Nephron (organoid): ENCODE data around the gene IRAK2.
"Not testable (repeated sequence)": the region's sequence is repeated elsewhere in the genome, so short reads cannot be mapped to it uniquely, and the experiment has no call there.

Experiments
- H3K27ac Mint-ChIP-seq, 3 experiments: 2 replicates each; pipeline ENCODE4 v1.8.0; 2020; ENCODE audit warnings: mixed read lengths in 3 of 3, mild to moderate bottlenecking in 2 of 3, moderate library complexity in 1 of 3
- H3K27me3 Mint-ChIP-seq: 2 replicates; pipeline ENCODE4 v1.8.0; 2021; ENCODE audit warnings: low read depth, mild to moderate bottlenecking, moderate library complexity, mixed read lengths
- H3K36me3 Mint-ChIP-seq: 2 replicates; pipeline ENCODE4 v1.8.0; 2020; ENCODE audit warnings: low read depth, mixed read lengths
- H3K4me1 Mint-ChIP-seq: 2 replicates; pipeline ENCODE4 v1.8.0; 2020; ENCODE audit warnings: mixed read lengths
- H3K4me3 Mint-ChIP-seq, 3 experiments: 2 replicates each; pipeline ENCODE4 v1.8.0; 2020; ENCODE audit warnings: mild to moderate bottlenecking in 3 of 3, mixed read lengths in 3 of 3, moderate library complexity in 2 of 3
- H3K9me3 Mint-ChIP-seq: 2 replicates; pipeline ENCODE4 v1.8.0; 2020; ENCODE audit warnings: mixed read lengths
- TF ChIP-seq, protein P1 (sequence below), 3 experiments: fragments of 200-600 bp; sonication (generic); IDR thresholded peaks; one replicate each; pipeline ENCODE4 v1.5.0; 2021; ENCODE audit warnings: antibody characterized with exemption in 3 of 3; ENCODE audit not compliant: unreplicated experiment in 3 of 3

Gene IRAK2

DNA sequence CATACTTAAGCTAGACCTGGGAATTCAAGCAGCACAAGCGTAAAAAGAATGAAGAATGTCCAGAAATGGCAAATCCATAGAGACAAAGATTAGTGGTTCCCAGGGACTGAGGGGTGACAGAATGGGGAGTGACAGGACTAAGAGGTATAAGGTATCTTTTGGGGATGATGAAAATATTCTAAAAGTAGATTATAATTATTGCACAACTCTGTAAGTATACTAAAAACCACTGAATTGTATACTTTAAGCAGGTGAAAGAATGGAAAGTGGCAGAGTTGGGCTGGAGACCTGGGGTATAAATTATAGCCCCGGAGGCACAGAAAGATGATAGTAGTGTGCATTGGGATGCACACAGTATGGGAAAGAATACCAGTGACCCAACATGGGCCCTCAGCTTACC lies 43.7 kb upstream of the IRAK2 start:
- Mint-ChIP-seq H3K9me3 (no peaks in the 10 kb centered on the region), H3K4me3 (no peak overlapping the region), H3K27ac (no peak overlapping the region), H3K27me3 (no peaks in the 10 kb centered on the region), H3K36me3 (peaks cover 40% of the 10 kb centered on the region), H3K4me1 (peaks cover 6% of the 10 kb centered on the region)
- TF ChIP-seq, protein P1, sequence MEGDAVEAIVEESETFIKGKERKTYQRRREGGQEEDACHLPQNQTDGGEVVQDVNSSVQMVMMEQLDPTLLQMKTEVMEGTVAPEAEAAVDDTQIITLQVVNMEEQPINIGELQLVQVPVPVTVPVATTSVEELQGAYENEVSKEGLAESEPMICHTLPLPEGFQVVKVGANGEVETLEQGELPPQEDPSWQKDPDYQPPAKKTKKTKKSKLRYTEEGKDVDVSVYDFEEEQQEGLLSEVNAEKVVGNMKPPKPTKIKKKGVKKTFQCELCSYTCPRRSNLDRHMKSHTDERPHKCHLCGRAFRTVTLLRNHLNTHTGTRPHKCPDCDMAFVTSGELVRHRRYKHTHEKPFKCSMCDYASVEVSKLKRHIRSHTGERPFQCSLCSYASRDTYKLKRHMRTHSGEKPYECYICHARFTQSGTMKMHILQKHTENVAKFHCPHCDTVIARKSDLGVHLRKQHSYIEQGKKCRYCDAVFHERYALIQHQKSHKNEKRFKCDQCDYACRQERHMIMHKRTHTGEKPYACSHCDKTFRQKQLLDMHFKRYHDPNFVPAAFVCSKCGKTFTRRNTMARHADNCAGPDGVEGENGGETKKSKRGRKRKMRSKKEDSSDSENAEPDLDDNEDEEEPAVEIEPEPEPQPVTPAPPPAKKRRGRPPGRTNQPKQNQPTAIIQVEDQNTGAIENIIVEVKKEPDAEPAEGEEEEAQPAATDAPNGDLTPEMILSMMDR (IDR thresholded peaks at IDR 0.05; ENCODE audit: unreplicated experiment in 3 of 3) = no peak

DNA sequence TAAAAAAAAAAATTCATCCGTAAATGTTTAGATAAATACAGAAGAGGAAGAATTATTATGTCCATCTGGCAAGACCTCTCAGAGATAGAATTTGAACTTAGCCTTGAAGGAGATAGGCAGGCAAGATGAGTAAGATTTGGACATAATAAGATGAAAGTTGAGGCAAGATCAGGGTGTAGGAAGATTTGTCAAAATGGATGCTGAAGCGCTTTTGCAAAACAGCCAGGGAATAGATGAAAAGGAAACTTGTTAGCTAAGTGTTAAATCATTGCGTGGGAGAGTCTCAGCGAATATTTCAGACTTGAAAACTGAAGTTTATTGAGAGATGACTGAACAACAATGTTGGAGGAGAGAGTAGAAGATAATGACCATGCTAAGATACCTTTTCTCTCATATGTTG lies 42.0 kb upstream of the IRAK2 start:
- no peaks in the 10 kb centered on the region for H3K27me3 Mint-ChIP-seq
- TF ChIP-seq, protein P1 (IDR thresholded peaks at IDR 0.05; ENCODE audit: unreplicated experiment in 3 of 3) = no peak
- no peaks in the 10 kb centered on the region for H3K4me1 Mint-ChIP-seq
- H3K9me3 Mint-ChIP-seq = no peaks in the 10 kb centered on the region
- peaks cover 55% of the 10 kb centered on the region for H3K36me3 Mint-ChIP-seq
- no peak overlapping the region for H3K4me3 Mint-ChIP-seq
- no peak overlapping the region for H3K27ac Mint-ChIP-seq

DNA sequence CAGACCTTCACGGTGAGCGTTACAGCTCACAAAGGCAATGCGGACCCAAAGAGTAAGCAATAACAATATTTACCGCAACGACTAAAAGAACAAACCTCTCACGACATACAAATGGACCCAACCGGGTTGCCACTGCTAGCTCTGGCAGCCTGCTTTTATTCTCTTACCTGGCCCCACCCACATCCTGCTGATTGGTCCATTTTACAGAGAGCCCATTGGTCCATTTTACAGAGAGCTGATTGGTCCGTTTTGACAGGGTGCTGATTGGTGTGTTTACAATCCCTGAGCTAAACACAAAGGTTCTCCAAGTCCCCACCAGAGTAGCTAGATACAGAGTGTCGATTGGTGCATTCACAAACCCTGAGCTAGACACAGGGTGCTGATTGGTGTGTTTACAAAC lies 28.8 kb upstream of the IRAK2 start:
- not testable (repeated sequence) for H3K4me1 Mint-ChIP-seq, H3K4me3 Mint-ChIP-seq, H3K27me3 Mint-ChIP-seq, H3K36me3 Mint-ChIP-seq, H3K27ac Mint-ChIP-seq, H3K9me3 Mint-ChIP-seq

DNA sequence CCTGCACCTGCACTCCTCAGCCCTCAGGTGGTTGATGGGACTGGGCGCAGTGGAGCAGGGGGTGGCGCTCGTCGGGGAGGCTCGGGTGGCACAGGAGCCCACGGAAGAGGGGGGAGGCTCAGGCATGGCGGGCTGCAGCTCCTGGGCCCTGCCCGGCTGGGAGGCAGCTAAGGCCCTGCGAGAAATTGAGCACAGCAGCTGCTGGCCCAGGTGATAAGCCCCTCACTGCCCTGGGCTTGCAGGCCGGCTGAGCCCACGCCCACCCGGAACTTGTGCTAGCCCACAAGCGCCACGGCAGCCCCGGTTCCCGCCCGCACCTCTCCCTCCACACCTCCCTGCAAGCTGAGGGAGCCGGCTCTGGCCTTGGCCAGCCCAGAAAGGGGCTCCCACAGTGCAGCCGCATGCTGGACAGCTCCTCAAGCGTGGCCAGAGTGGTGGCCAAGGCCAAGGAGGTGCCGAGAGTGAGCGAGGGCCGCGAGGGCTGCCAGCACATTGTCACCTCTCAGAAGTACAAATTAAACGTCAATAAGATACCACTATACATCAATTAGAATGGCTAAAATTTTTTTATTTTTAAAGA lies 28.2 kb upstream of the IRAK2 start:
- H3K4me1 Mint-ChIP-seq = no peaks in the 10 kb centered on the region
- no peaks in the 10 kb centered on the region for H3K9me3 Mint-ChIP-seq
- H3K27me3 Mint-ChIP-seq = no peaks in the 10 kb centered on the region
- H3K27ac Mint-ChIP-seq = no peak overlapping the region
- TF ChIP-seq, protein P1 (IDR thresholded peaks at IDR 0.05; ENCODE audit: unreplicated experiment in 3 of 3) = no peak
- no peaks in the 10 kb centered on the region for H3K36me3 Mint-ChIP-seq
- H3K4me3 Mint-ChIP-seq = no peak overlapping the region

DNA sequence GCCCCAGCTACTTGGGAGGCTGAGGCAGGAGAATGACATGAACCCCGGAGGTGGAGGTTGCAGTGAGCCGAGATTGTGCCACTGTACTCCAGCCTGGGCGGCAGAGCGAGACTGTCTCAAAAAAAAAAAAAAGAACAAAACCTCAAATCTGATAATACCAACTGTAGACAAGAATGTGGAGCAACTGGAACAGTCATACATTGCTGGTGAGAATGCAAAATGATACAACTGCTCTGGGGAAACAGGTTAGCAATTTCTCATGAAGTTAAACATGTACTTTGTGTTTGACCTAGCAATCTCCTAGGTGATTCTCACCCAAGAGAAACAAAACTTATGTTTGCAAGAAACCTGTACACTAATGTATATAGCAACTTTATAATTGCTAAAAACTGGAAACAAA lies 27.5 kb upstream of the IRAK2 start:
- Mint-ChIP-seq H3K27ac (no peak overlapping the region), H3K9me3 (no peaks in the 10 kb centered on the region), H3K36me3 (no peaks in the 10 kb centered on the region), H3K27me3 (no peaks in the 10 kb centered on the region), H3K4me3 (no peak overlapping the region), H3K4me1 (no peaks in the 10 kb centered on the region)
- TF ChIP-seq, protein P1 (IDR thresholded peaks at IDR 0.05; ENCODE audit: unreplicated experiment in 3 of 3) = no peak

DNA sequence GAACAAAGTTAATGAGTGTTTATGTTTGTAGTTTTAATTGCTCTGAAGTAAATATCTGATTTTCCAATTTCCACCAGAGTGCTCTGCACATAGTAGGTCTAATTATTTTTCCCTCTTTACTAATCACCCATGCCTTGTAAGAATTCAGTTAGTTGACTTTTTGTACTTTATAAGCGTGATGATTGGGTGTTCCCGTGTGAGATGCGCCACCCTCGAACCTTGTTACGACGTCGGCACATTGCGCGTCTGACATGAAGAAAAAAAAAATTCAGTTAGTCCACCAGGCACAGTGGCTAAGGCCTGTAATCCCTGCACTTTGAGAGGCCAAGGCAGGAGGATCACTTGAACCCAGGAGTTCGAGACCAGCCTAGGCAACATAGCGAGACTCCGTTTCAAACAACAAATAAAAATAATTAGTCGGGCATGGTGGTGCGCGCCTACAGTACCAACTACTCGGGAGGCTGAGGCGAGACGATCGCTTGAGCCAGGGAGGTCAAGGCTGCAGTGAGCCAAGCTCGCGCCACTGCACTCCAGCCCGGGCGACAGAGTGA lies 23.6 kb upstream of the IRAK2 start:
- peak overlapping the region; percentile 92 for H3K4me3 Mint-ChIP-seq
- TF ChIP-seq, protein P1 (IDR thresholded peaks at IDR 0.05; ENCODE audit: unreplicated experiment in 3 of 3) = no peak
- no peaks in the 10 kb centered on the region for H3K27me3 Mint-ChIP-seq
- peaks cover 21% of the 10 kb centered on the region for H3K36me3 Mint-ChIP-seq
- peak overlapping the region; percentile 44 to 91 (median 51) for H3K27ac Mint-ChIP-seq
- H3K9me3 Mint-ChIP-seq = no peaks in the 10 kb centered on the region
- H3K4me1 Mint-ChIP-seq = peaks cover 14% of the 10 kb centered on the region
